ENCODE data around the gene ARHGEF16. TPM values are rescaled to one million over a fixed set of nuclear protein-coding genes. Genes with fewer than 3 reads are reported as not detected.

ARHGEF16 gene
- total RNA-seq, 1 donor from 2014 or later, result 21.6 TPM

DNA sequence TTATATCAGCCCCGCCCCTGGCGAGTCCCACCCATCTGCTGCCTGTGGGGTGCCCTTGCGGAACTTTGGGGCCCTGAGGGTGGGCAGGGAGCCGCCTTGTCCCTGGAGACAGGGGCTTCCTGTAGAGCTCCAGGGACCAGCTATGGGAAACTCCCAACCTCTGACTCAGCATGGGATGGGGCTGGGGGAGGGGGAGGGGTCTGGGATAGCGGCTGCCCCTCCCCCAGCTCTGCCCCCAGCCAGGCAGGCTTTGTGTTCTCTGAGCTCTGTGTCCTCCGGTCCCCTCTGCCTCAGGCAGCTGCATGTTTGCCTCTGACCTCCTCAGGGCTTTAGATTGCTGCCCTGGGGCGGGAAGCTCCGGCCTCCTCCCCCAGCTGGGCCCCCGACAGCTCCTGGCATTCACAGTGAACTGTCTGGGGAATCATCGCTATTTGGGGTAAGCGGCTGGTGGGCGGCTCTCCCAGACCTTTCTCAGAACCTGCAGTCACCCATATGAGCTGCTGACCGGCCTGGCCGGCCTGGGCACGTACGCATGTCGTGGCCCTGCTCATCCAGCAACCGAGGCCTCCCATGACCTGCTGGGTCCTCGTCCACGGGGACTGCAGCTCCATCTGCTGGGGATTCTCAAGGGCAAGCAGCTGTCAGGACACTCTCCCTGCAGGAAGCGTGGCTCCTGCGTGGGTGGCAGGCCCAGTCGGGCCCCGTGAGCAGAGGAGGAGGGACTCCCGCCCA is 17.1 kb downstream of the ARHGEF16 start:
- TF ChIP-seq, protein P1, sequence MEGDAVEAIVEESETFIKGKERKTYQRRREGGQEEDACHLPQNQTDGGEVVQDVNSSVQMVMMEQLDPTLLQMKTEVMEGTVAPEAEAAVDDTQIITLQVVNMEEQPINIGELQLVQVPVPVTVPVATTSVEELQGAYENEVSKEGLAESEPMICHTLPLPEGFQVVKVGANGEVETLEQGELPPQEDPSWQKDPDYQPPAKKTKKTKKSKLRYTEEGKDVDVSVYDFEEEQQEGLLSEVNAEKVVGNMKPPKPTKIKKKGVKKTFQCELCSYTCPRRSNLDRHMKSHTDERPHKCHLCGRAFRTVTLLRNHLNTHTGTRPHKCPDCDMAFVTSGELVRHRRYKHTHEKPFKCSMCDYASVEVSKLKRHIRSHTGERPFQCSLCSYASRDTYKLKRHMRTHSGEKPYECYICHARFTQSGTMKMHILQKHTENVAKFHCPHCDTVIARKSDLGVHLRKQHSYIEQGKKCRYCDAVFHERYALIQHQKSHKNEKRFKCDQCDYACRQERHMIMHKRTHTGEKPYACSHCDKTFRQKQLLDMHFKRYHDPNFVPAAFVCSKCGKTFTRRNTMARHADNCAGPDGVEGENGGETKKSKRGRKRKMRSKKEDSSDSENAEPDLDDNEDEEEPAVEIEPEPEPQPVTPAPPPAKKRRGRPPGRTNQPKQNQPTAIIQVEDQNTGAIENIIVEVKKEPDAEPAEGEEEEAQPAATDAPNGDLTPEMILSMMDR (IDR thresholded peaks at IDR 0.05; ENCODE audit: insufficient read depth, low read length, severe bottlenecking), result peak; percentile 70
- H3K36me3 ChIP-seq (ENCODE audit: control insufficient read depth, insufficient read depth, low read length), result peaks cover 8% of the 10 kb centered on the region
- FAIRE-seq, result no peak

DNA sequence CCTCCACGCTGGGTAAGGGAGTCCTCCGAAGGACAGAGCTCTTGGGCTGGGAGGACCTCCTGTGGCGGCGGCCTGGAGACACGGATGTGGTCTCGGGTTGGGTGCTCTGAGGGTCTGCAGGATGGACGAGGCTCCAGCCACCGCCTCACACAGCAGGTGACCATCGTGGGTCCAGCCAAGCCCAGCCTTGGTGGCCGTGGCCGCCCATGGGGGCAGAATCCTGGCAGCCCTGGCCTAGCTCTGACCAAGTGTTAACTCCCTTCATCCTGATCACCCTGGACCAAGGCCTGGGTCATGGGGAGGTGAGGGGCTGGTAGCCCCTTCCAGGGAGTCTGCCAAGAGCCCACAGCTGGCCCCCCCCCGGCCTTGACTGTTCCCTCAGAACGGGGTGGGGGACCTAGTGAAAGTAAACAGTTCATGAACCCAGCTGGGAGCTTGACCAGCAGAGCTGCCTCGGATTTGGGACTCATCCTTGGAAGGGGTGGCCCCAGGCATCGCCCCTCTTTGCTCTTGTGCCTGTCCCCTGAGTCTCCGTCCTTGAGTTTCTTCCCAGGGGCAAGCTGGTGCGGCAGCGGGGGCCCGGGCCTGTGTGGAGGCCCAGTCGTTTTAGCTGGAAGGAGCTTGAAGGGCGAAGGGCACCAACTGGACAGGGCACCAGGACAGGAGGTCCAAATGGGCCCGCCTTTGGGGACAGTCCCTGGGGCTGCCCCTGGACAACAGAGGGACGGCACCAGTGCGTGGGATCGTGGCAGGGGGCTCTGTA is 17.8 kb downstream of the ARHGEF16 start:
- Histone ChIP-seq H3K4me3 (ENCODE audit: low read depth, low read length) (no peak overlapping the region), H3K27me3 (ENCODE audit: control insufficient read depth, insufficient read depth, low read length) (no peaks in the 10 kb centered on the region), H3K36me3 (ENCODE audit: control insufficient read depth, insufficient read depth, low read length) (peaks cover 8% of the 10 kb centered on the region)
- DNase-seq (ENCODE audit: low read depth) (no peak), FAIRE-seq (no peak)
- TF ChIP-seq, protein P1 (IDR thresholded peaks at IDR 0.05; ENCODE audit: insufficient read depth, low read length, severe bottlenecking), result no peak

More for the DNA sequence above, 17.1 kb downstream of the ARHGEF16 start:
- Histone ChIP-seq H3K4me3 (ENCODE audit: low read depth, low read length) (no peak overlapping the region), H3K27me3 (ENCODE audit: control insufficient read depth, insufficient read depth, low read length) (no peaks in the 10 kb centered on the region)
- peak; percentile 51 for DNase-seq (ENCODE audit: low read depth)

DNA sequence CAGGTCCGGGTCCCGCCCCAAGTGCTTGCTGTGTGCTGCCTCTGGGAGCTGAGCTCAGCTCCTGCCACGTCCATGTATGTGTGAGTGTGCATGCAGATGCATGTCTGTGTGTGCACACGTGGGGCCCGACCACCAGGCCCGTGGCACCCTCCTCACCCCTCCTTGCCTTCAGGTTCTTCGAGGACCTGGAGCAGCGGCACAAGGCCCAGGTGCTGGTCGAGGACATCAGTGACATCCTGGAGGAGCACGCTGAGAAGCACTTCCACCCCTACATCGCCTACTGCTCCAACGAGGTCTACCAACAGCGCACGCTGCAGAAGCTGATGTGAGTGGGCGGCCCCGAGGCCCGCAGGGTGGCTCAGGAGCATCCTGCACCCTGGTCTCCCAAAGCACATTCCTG is 18.4 kb downstream of the ARHGEF16 start:
- no peaks in the 10 kb centered on the region for H3K27me3 ChIP-seq (ENCODE audit: control insufficient read depth, insufficient read depth, low read length)
- H3K36me3 ChIP-seq (ENCODE audit: control insufficient read depth, insufficient read depth, low read length), result peaks cover 8% of the 10 kb centered on the region
- TF ChIP-seq, protein P1 (IDR thresholded peaks at IDR 0.05; ENCODE audit: insufficient read depth, low read length, severe bottlenecking), result no peak
- no peak overlapping the region for H3K4me3 ChIP-seq (ENCODE audit: low read depth, low read length)
- DNase-seq (ENCODE audit: low read depth) (no peak), FAIRE-seq (no peak)

DNA sequence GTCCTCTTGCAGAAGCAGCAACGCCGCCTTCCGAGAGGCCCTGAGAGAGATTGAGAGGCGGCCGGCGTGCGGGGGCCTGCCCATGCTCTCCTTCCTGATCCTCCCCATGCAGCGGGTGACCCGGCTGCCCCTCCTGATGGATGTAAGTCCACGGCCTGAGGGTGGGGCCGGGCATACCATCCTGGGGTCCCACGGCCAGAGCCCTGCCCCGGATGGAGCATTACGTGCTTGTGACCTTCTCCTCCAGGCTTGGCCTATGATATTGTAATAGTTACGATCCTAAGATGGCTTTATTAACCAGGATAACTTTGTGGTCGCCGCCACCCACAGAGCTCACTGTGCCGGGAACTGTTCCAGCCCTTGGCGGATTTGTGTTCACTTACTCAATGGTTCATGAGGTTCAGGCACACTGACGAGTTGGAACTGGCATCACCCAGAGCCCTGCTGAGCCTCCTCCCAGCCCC is 18.9 kb downstream of the ARHGEF16 start:
- DNase-seq (ENCODE audit: low read depth), result peak; percentile 91
- no peak overlapping the region for H3K4me3 ChIP-seq (ENCODE audit: low read depth, low read length)
- TF ChIP-seq, protein P1 (IDR thresholded peaks at IDR 0.05; ENCODE audit: insufficient read depth, low read length, severe bottlenecking), result no peak
- peak; percentile 28 for FAIRE-seq
- peaks cover 7% of the 10 kb centered on the region for H3K36me3 ChIP-seq (ENCODE audit: control insufficient read depth, insufficient read depth, low read length)
- H3K27me3 ChIP-seq (ENCODE audit: control insufficient read depth, insufficient read depth, low read length), result no peaks in the 10 kb centered on the region

DNA sequence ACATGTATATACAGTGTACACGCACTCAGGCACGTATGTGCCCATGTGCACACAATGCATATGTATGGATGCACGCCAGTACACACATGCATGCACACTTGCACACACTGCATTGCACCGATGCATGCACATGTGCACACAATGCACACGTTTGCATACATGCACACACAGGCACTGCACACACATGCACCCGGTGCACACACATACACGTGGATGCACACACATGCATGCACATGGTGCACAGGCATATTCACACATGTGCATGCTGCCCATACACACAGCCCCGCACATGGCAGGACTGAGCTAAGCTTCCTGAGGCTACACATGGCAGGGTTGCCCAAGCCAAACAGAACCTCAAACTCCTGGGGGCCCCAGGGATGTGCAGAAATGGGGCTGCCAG is 19.6 kb downstream of the ARHGEF16 start:
- peak; percentile 80 for FAIRE-seq
- Histone ChIP-seq H3K4me3 (ENCODE audit: low read depth, low read length) (no peak overlapping the region), H3K36me3 (ENCODE audit: control insufficient read depth, insufficient read depth, low read length) (peaks cover 7% of the 10 kb centered on the region), H3K27me3 (ENCODE audit: control insufficient read depth, insufficient read depth, low read length) (no peaks in the 10 kb centered on the region)
- no peak for DNase-seq (ENCODE audit: low read depth)
- TF ChIP-seq, protein P1 (IDR thresholded peaks at IDR 0.05; ENCODE audit: insufficient read depth, low read length, severe bottlenecking), result no peak
